IPS-18c (cell line): Measurements from ENCODE around the gene RHOXF2.
"Not testable (repeated sequence)": the region's sequence is repeated elsewhere in the genome, so short reads cannot be mapped to it uniquely, and the experiment has no call there.

Source experiments
- H3K4me3 ChIP-seq: 2 replicates; pipeline ENCODE4 v1.7.0; 2013; ENCODE audit warnings: low read depth, mild to moderate bottlenecking, low read length, moderate library complexity; ENCODE audit not compliant: insufficient read depth
- H3K9me3 ChIP-seq: one replicate; pipeline ENCODE4 v1.6.1; 2013; ENCODE audit warnings: mild to moderate bottlenecking, low read length, moderate library complexity; ENCODE audit not compliant: control insufficient read depth, insufficient read depth

The RHOXF2 gene

DNA sequence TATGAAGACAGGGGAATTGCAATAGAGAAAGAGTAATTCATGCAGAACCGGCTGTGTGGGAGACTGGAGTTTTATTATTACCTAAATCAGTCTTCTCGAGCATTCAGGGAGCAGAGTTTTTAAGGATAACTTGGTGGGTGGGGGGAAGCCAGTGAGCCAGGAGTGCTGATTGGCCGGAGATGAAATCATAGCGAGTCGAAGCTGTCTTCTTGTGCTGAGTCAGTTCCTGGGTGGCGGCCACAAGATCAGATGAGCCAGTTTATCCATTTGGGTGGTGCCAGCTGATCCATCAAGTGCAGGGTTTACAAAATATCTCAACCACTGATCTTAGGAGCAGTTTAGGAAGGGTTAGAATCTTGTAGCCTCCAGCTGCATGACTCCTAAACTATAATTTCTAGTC lies 34.8 kb downstream of the RHOXF2 start:
- H3K9me3 ChIP-seq: not testable (repeated sequence)

GRCh38 chrX:120193720-120194119 lies 35.3 kb downstream of the RHOXF2 start:
- not testable (repeated sequence) for H3K9me3 ChIP-seq, H3K4me3 ChIP-seq

More for the DNA sequence above, 34.8 kb downstream of the RHOXF2 start:
- H3K4me3 ChIP-seq: not testable (repeated sequence)

DNA sequence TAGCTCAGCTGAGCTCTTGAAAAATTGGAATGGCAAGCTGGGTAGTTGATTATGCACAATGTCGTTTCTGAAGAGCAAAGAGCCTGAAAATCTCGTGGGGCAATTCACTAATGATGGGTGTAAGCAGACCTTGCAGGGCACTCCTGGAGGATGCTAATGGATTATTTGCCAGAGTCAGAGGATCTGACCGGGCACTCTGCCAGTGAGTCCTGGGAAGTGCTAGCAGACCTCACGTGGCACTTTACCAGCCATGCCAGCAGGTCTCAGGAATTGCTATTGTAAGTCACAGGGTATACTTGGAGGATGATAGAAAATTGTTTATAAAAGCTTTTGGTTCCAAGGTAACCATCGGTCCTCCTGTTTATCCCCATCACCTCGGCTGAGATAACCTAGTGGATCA lies 37.4 kb downstream of the RHOXF2 start:
- not testable (repeated sequence) for H3K4me3 ChIP-seq, H3K9me3 ChIP-seq

GRCh38 chrX:120196626-120197283 lies 38.3 kb downstream of the RHOXF2 start:
- H3K4me3 ChIP-seq, H3K9me3 ChIP-seq: not testable (repeated sequence)

DNA sequence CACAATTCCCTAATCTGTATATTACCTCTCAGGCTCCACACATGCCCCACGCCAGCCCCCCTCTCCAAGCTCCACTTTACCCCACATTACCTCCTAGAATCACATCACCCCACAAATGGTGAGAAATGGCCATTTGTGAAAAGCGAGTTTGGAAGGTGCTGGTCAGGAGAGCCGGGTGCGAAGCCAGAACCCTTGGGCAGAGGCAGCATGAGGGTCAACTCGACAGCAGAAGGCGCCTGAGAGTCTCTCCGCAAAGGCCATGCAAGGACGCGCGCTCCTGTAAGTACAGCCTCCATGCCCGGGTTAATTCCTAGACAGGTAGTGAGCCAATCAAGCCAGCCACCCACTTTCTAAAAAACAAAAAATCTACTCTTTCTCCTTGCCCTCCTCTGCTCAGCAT lies 42.4 kb downstream of the RHOXF2 start:
- Histone ChIP-seq H3K4me3 (no peak overlapping the region), H3K9me3 (no peaks in the 10 kb centered on the region)

- H3K4me3 ChIP-seq: no peak overlapping the region
- H3K9me3 ChIP-seq: peaks cover 2% of the 10 kb centered on the region
Observed at GRCh38 chrX:120205816-120206753, 47.7 kb downstream of the RHOXF2 start.

- H3K9me3 ChIP-seq: peaks cover 2% of the 10 kb centered on the region
- H3K4me3 ChIP-seq: no peak overlapping the region
Observed at GRCh38 chrX:120207009-120207605, 48.7 kb downstream of the RHOXF2 start.

DNA sequence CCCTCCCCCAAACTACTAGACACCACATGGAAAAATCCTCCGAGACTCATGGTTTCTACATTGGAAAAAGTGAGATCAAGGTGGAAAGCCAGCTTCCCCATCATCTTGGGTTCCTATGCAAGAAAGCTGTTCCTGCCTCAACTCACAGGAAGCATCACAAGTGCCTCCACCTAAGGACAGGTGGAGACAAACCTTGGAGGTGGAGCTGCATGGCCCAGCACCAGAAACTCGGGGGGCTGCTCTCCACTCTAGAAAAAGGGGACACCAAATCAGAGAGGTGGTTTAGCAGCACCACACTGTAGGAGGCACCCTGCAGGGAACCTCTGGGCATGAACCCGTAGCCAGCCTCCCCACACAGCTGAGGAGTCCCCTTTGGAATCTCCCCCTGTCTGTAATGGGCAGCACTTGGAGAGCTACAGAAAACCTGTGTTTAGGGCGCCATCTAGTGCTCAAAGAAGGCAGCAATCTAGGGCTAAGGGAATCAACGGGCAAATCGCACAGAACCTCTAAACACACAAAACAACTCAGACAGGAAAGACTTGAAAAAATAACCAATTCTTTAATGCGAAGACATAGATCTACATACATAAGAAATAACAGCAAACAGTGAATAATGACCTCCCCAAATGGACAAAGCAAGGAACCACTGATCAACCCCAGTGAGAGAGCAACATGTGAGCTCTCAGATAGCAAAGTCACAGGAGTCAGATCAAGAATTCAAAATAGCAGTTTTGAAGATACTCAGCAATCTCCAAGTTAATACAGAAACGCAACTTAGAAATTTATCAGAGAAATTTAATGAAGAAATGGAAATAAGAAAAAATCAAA lies 55.2 kb downstream of the RHOXF2 start:
- H3K9me3 ChIP-seq: peaks cover 4% of the 10 kb centered on the region

More for the DNA sequence above, 55.2 kb downstream of the RHOXF2 start:
- H3K4me3 ChIP-seq: no peak overlapping the region
